ENCODE results near the gene UBE2V1.

DNA sequence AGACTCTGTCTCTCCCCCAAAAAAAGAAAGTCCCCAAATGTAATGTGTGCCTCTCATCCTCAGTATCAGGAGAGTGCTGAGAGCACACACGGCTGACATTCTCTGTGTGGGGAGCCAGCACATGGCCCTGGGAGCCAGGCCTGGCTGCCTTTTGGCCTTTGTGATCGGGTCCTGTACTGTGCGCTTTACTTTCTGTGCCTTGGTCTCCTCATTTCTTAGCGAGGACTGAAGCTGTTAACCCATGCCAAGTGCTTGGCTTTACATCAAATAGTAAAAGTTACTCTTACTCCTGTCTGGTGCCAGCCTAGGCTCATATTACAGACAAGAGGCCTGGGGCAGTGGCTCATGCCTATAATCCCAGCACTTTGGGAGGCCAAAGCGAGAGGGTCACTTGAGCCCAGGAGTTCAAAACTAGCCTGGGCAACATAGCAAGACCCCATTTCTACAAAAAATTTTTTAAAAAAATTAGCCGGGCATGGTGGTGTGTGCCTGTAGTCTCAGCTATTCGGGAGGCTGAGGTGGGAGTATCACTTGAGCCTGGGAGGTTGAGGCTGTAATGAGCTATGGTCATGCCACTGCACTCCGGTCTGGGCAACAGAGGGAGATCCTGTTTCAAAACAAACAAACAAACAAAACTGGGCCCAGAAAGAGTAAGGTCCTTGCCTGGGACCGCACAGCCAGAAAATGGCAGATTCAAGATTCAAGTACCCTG, 79.8 kb downstream of the UBE2V1 start:
- TF ChIP-seq, protein P1, sequence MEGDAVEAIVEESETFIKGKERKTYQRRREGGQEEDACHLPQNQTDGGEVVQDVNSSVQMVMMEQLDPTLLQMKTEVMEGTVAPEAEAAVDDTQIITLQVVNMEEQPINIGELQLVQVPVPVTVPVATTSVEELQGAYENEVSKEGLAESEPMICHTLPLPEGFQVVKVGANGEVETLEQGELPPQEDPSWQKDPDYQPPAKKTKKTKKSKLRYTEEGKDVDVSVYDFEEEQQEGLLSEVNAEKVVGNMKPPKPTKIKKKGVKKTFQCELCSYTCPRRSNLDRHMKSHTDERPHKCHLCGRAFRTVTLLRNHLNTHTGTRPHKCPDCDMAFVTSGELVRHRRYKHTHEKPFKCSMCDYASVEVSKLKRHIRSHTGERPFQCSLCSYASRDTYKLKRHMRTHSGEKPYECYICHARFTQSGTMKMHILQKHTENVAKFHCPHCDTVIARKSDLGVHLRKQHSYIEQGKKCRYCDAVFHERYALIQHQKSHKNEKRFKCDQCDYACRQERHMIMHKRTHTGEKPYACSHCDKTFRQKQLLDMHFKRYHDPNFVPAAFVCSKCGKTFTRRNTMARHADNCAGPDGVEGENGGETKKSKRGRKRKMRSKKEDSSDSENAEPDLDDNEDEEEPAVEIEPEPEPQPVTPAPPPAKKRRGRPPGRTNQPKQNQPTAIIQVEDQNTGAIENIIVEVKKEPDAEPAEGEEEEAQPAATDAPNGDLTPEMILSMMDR (conservative IDR thresholded peaks at IDR 0.05; ENCODE audit: low read length), result no peak
- TF ChIP-seq EZH2phosphoT487 (IDR thresholded peaks at IDR 0.05; ENCODE audit: borderline replicate concordance), result no peak
